Endometrial microvascular endothelial cells (primary cell): ENCODE results near the gene DPH1. TPM values are rescaled to one million over a fixed set of nuclear protein-coding genes. Genes with fewer than 3 reads are reported as not detected.

ENCODE experiments used
- in situ Hi-C: cut with HindIII; loops from 2 replicates; pipeline ENCODE4 v1.10.0; 2017; ENCODE audit warnings: low sequenced_read_pairs, low pct_unique_long_range_greater_than_20kb; ENCODE audit errors: inconsistent ontology term
- total RNA-seq: library from RNA; depleted of rRNA; stranded (reverse); fragments of >200 nt; gene quantifications from one replicate; pipeline ENCODE4 v1.2.3, GENCODE V29; 2015; ENCODE audit errors: inconsistent ontology term

Gene DPH1
- total RNA-seq, 1 donor from 2014 or later: 38.8 TPM

GRCh38 chr17:2056206-2057174, 26.5 kb downstream of the DPH1 start:
- in situ Hi-C loops: no loop called here

- in situ Hi-C loops: no loop called here
Measured at GRCh38 chr17:2057175-2057759, 27.3 kb downstream of the DPH1 start.

- in situ Hi-C loops: no loop called here
Measured at GRCh38 chr17:2057760-2058585, 28.0 kb downstream of the DPH1 start.

GRCh38 chr17:2058586-2059546, 28.9 kb downstream of the DPH1 start:
- in situ Hi-C loops: no loop called here

GRCh38 chr17:2059547-2060384, 29.8 kb downstream of the DPH1 start:
- in situ Hi-C loops: loop anchor here (10.0 kb wide), 1 partner anchor 115 kb away; no protein-coding TSS in a partner anchor

GRCh38 chr17:2060385-2060658, 30.4 kb downstream of the DPH1 start:
- in situ Hi-C loops: loop anchor here (10.0 kb wide), 1 partner anchor 114 kb away; no protein-coding TSS in a partner anchor

GRCh38 chr17:2060681-2061440, 30.9 kb downstream of the DPH1 start:
- in situ Hi-C loops: loop anchor here (10.0 kb wide), 1 partner anchor 114 kb away; no protein-coding TSS in a partner anchor

GRCh38 chr17:2061441-2061958, 31.5 kb downstream of the DPH1 start:
- in situ Hi-C loops: loop anchor here (10.0 kb wide), 1 partner anchor 113 kb away; no protein-coding TSS in a partner anchor

GRCh38 chr17:2062571-2063183, 32.7 kb downstream of the DPH1 start:
- in situ Hi-C loops: loop anchor here (10.0 kb wide), 1 partner anchor 112 kb away; no protein-coding TSS in a partner anchor

GRCh38 chr17:2063261-2064146, 33.6 kb downstream of the DPH1 start:
- in situ Hi-C loops: loop anchor here (10.0 kb wide), 1 partner anchor 111 kb away; no protein-coding TSS in a partner anchor

GRCh38 chr17:2064147-2064489, 34.2 kb downstream of the DPH1 start:
- in situ Hi-C loops: loop anchor here (10.0 kb wide), 1 partner anchor 111 kb away; no protein-coding TSS in a partner anchor

GRCh38 chr17:2064520-2064971, 34.6 kb downstream of the DPH1 start:
- in situ Hi-C loops: loop anchor here (10.0 kb wide), 1 partner anchor 110 kb away; no protein-coding TSS in a partner anchor

GRCh38 chr17:2064980-2065785, 35.2 kb downstream of the DPH1 start:
- in situ Hi-C loops: loop anchor here (10.0 kb wide), 1 partner anchor 110 kb away; no protein-coding TSS in a partner anchor

GRCh38 chr17:2065949-2066400, 36.0 kb downstream of the DPH1 start:
- in situ Hi-C loops: loop anchor here (10.0 kb wide), 1 partner anchor 109 kb away; no protein-coding TSS in a partner anchor
